ENCODE results near the gene NTSR2. TPM values are rescaled to one million over a fixed set of nuclear protein-coding genes. Genes with fewer than 3 reads are reported as not detected.

The NTSR2 gene
- total RNA-seq, 4 donors from 2014 or later: not detected

- WGBS, 2 donors (ENCODE audit: low coverage in 1 of 2): 74 to 88% methylated on average over 5 to 7 of the region's 8 CpGs
- H3K27ac ChIP-seq: peak overlapping the region in 1 of 4 donors; percentile 17
- peak; percentile 87 for ATAC-seq
- no peaks in the 10 kb centered on the region for H3K27me3 ChIP-seq
- H3K4me3 ChIP-seq: no peak overlapping the region
- TF ChIP-seq POLR2AphosphoS5 (IDR thresholded peaks at IDR 0.05) (peak; percentile 82), POLR2A (IDR thresholded peaks at IDR 0.05) (no peak)
- H3K4me1 ChIP-seq: peaks cover 0 to 4% (median 4%) of the 10 kb centered on the region in 3 donors
- no peaks in the 10 kb centered on the region for H3K36me3 ChIP-seq
- H3K9me3 ChIP-seq: no peaks in the 10 kb centered on the region
These were observed 46.8 kb upstream of the NTSR2 start for GRCh38 chr2:11716689-11717321.

- no peak overlapping the region for H3K27ac ChIP-seq
- no peaks in the 10 kb centered on the region for H3K36me3 ChIP-seq
- H3K4me3 ChIP-seq: no peak overlapping the region
- TF ChIP-seq CTCF (IDR thresholded peaks at IDR 0.05) (no peak), POLR2AphosphoS5 (IDR thresholded peaks at IDR 0.05) (no peak), POLR2A (IDR thresholded peaks at IDR 0.05) (no peak), EP300 (IDR thresholded peaks at IDR 0.05) (no peak)
- peaks cover 0 to 10% (median 5%) of the 10 kb centered on the region in 3 donors for H3K4me1 ChIP-seq
- no peaks in the 10 kb centered on the region for H3K27me3 ChIP-seq
- WGBS, 2 donors (ENCODE audit: low coverage in 1 of 2): 84 to 97% methylated on average over 5 to 10 of the region's 12 CpGs
- H3K9me3 ChIP-seq: no peaks in the 10 kb centered on the region
- ATAC-seq: no peak
These were observed 46.1 kb upstream of the NTSR2 start for GRCh38 chr2:11715987-11716652.

GRCh38 chr2:11713815-11714214 lies 43.8 kb upstream of the NTSR2 start:
- no peak for ATAC-seq
- no peak overlapping the region for H3K27ac ChIP-seq
- H3K4me1 ChIP-seq: peaks cover 3 to 28% (median 16%) of the 10 kb centered on the region in 3 donors
- no peaks in the 10 kb centered on the region for H3K36me3 ChIP-seq
- 94 to 95% methylated on average over 4 to 7 of the region's 7 CpGs for WGBS, 2 donors (ENCODE audit: low coverage in 1 of 2)
- TF ChIP-seq CTCF (IDR thresholded peaks at IDR 0.05) (no peak), EP300 (IDR thresholded peaks at IDR 0.05) (no peak), POLR2A (IDR thresholded peaks at IDR 0.05) (no peak), POLR2AphosphoS5 (IDR thresholded peaks at IDR 0.05) (no peak)
- H3K27me3 ChIP-seq: no peaks in the 10 kb centered on the region
- H3K9me3 ChIP-seq: no peaks in the 10 kb centered on the region
- no peak overlapping the region for H3K4me3 ChIP-seq

GRCh38 chr2:11712866-11713265 lies 42.9 kb upstream of the NTSR2 start:
- Histone ChIP-seq H3K27ac (no peak overlapping the region), H3K9me3 (no peaks in the 10 kb centered on the region), H3K36me3 (no peaks in the 10 kb centered on the region), H3K4me1 (peaks cover 3 to 28% (median 16%) of the 10 kb centered on the region in 3 donors), H3K4me3 (no peak overlapping the region), H3K27me3 (no peaks in the 10 kb centered on the region)
- WGBS, 2 donors (ENCODE audit: low coverage in 1 of 2): 100% methylated on average over 1 to 2 of the region's 2 CpGs
- TF ChIP-seq EP300 (IDR thresholded peaks at IDR 0.05): no peak
- no peak for TF ChIP-seq POLR2AphosphoS5 (IDR thresholded peaks at IDR 0.05)
- TF ChIP-seq CTCF (IDR thresholded peaks at IDR 0.05): no peak
- no peak for TF ChIP-seq POLR2A (IDR thresholded peaks at IDR 0.05)
- ATAC-seq: no peak

GRCh38 chr2:11711751-11712150 lies 41.8 kb upstream of the NTSR2 start:
- Histone ChIP-seq H3K27ac (peak overlapping the region in 2 of 4 donors; percentile 18 to 75), H3K27me3 (no peaks in the 10 kb centered on the region), H3K4me3 (no peak overlapping the region), H3K9me3 (no peaks in the 10 kb centered on the region), H3K4me1 (peaks cover 3 to 28% (median 13%) of the 10 kb centered on the region in 3 donors), H3K36me3 (no peaks in the 10 kb centered on the region)
- WGBS, 2 donors (ENCODE audit: low coverage in 1 of 2): 86 to 94% methylated on average over 2 to 4 of the region's 8 CpGs
- no peak for TF ChIP-seq CTCF (IDR thresholded peaks at IDR 0.05)
- TF ChIP-seq POLR2AphosphoS5 (IDR thresholded peaks at IDR 0.05): no peak
- no peak for TF ChIP-seq EP300 (IDR thresholded peaks at IDR 0.05)
- TF ChIP-seq POLR2A (IDR thresholded peaks at IDR 0.05): no peak
- no peak for ATAC-seq
